ENCODE data around the gene NPLOC4. TPM values are rescaled to one million over a fixed set of nuclear protein-coding genes. Genes with fewer than 3 reads are reported as not detected.

NPLOC4 gene
- total RNA-seq, 4 donors from 2014 or later: 14.6 to 86.3 (median 30.9) TPM

DNA sequence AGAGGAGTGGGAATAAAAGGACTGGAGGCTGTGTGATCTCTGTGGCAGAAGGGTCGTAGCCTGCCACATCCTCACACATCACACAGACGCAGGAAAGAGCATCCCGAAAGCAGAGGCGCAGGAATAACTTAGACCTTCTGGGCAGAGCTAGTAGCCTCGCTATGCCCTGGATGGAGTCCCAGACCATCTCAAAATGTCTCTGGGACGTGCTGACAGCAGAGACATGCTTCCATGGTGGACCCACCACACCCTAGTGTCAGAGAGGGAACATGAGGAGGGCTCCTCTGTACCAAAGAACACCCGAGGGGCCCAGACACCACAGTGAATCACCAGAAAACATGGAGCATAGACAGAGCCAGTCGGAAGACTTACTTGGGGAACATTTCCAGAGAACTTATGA, 55.2 kb downstream of the NPLOC4 start:
- H3K27ac ChIP-seq: no peak overlapping the region
- no peaks in the 10 kb centered on the region for H3K36me3 ChIP-seq

DNA sequence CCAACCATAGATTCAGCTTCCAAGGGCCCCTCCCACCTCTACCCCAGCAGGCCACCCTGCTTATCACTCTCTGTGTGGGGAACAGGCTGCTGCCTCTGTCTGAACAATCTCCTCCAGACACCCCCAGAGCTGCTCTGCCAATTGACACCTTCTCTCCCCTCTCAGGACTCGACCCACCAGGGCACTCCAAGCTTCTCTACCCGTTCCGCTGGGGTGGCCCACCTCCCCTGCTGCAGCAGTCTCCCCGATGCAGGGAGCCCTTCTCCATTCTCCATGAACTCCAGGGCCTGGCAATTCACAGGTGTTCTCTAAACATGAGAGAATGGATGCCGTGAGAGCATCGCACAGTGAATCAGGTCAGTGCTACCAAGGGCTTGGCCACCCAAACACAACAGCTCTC, 56.4 kb downstream of the NPLOC4 start:
- TF ChIP-seq POLR2A (IDR thresholded peaks at IDR 0.05): no peak
- TF ChIP-seq, protein P1, sequence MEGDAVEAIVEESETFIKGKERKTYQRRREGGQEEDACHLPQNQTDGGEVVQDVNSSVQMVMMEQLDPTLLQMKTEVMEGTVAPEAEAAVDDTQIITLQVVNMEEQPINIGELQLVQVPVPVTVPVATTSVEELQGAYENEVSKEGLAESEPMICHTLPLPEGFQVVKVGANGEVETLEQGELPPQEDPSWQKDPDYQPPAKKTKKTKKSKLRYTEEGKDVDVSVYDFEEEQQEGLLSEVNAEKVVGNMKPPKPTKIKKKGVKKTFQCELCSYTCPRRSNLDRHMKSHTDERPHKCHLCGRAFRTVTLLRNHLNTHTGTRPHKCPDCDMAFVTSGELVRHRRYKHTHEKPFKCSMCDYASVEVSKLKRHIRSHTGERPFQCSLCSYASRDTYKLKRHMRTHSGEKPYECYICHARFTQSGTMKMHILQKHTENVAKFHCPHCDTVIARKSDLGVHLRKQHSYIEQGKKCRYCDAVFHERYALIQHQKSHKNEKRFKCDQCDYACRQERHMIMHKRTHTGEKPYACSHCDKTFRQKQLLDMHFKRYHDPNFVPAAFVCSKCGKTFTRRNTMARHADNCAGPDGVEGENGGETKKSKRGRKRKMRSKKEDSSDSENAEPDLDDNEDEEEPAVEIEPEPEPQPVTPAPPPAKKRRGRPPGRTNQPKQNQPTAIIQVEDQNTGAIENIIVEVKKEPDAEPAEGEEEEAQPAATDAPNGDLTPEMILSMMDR (IDR thresholded peaks at IDR 0.05): no peak
- DNase-seq: no peak
- Histone ChIP-seq H3K9me3 (no peaks in the 10 kb centered on the region), H3K4me1 (no peaks in the 10 kb centered on the region), H3K27ac (no peak overlapping the region), H3K4me3 (no peak overlapping the region), H3K27me3 (no peaks in the 10 kb centered on the region), H3K36me3 (no peaks in the 10 kb centered on the region)
- intact Hi-C loops (cut with DNase I; ENCODE audit: low total_unique reads): no loop called here

More for the DNA sequence above, 55.2 kb downstream of the NPLOC4 start:
- TF ChIP-seq POLR2A (IDR thresholded peaks at IDR 0.05): no peak
- TF ChIP-seq, protein P1 (IDR thresholded peaks at IDR 0.05): no peak
- H3K9me3 ChIP-seq: no peaks in the 10 kb centered on the region
- no peaks in the 10 kb centered on the region for H3K27me3 ChIP-seq
- DNase-seq: no peak
- intact Hi-C loops (cut with DNase I; ENCODE audit: low total_unique reads): no loop called here
- H3K4me1 ChIP-seq: no peaks in the 10 kb centered on the region
- no peak overlapping the region for H3K4me3 ChIP-seq

DNA sequence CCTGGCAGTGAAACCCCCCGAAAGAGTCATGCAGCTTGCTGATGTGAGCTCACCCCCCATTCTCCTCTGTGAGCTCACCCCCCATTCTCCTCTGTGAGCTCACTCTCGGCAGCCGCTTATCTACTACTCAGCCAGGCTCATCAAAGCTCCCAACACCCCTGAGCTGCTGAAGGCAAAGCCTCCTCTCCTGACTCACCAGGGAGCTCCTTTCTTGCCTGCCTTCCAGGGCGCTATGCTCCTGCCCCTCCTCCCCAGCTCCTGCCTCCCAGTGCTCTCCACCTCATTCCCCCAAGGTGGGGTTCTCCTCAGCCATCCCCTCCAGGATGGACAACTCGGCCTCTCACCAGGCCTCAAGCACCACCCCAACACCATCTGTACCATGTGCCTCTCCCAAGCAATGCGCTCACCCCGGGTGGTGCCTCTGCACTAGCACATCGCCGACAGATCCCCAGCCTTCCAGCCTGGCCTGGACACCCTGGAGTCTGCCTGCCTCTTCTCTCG, 57.0 kb downstream of the NPLOC4 start:
- Histone ChIP-seq H3K9me3 (no peaks in the 10 kb centered on the region), H3K27me3 (no peaks in the 10 kb centered on the region), H3K27ac (no peak overlapping the region), H3K4me3 (no peak overlapping the region), H3K36me3 (no peaks in the 10 kb centered on the region), H3K4me1 (no peaks in the 10 kb centered on the region)
- intact Hi-C loops (cut with DNase I; ENCODE audit: low total_unique reads): no loop called here
- DNase-seq: no peak
- no peak for TF ChIP-seq POLR2A (IDR thresholded peaks at IDR 0.05)
- TF ChIP-seq, protein P1 (IDR thresholded peaks at IDR 0.05): no peak

DNA sequence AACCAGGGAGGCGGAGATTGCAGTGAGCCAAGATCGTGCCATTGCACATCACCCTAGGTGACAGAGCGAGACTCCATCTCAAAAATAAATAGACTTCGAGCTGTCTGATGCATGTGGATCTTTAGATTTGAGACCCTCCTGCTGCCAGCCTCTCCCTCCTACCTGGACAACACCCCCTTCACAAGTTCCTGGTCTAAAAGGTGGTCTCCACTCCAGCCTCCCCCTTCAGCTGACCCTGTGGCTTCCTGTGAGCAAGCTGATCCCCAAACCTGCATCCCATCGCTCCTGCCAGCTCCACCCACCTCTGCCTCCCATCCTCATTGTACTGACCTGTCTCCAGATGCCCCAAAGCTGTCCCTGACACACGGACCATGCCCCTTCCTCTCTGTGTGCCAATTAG, 57.6 kb downstream of the NPLOC4 start:
- no peaks in the 10 kb centered on the region for H3K4me1 ChIP-seq
- no peak overlapping the region for H3K27ac ChIP-seq
- H3K27me3 ChIP-seq: no peaks in the 10 kb centered on the region
- no peaks in the 10 kb centered on the region for H3K36me3 ChIP-seq
- intact Hi-C loops (cut with DNase I; ENCODE audit: low total_unique reads): no loop called here
- no peak for DNase-seq
- TF ChIP-seq, protein P1 (IDR thresholded peaks at IDR 0.05): no peak
- no peaks in the 10 kb centered on the region for H3K9me3 ChIP-seq
- no peak overlapping the region for H3K4me3 ChIP-seq

DNA sequence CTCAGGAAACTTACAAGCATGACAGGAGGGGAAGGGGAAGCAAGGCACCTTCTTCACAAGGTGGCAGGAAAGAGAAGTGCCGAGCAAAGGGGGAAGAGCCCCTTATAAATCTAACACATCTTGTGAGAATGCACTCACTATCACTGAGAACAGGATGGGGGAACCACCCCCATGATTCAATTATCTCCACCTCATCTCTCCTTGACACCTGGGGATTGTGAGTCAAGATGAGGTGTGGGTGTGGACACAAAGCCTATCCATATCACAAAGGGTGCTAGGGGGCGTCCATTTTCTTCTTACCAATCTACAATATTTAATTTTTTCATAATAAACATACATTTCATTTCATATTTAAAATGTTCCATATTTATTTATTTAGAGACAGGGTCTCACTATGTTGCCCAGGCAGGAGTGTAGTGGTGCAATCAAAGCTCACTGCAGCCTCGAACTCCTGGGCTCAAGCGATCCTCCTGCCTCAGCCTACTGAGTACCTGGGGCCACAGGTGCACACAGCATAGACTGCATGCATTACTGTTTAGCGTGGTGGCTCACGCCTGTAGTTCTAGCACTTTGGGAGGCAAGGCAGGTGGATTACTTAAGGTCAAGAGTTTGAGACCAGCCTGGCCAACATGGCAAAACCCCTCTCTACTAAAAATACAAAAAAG, 58.2 kb downstream of the NPLOC4 start:
- Histone ChIP-seq H3K27me3 (no peaks in the 10 kb centered on the region), H3K4me3 (no peak overlapping the region), H3K9me3 (no peaks in the 10 kb centered on the region), H3K27ac (no peak overlapping the region), H3K36me3 (no peaks in the 10 kb centered on the region), H3K4me1 (no peaks in the 10 kb centered on the region)
- intact Hi-C loops (cut with DNase I; ENCODE audit: low total_unique reads): no loop called here
- TF ChIP-seq, protein P1 (IDR thresholded peaks at IDR 0.05): no peak
- no peak for TF ChIP-seq POLR2A (IDR thresholded peaks at IDR 0.05)
- DNase-seq: no peak

Data from uterus (tissue), 4 donors.